Stimulated activated CD8-positive, alpha-beta memory T cell treated with anti-CD3 and anti-CD28 coated beads, Interleukin-2, amount 100 ng/mL, for 48 hours (primary cell): ENCODE measurements around the gene PLXNB2.
A peak's percentile ranks its signal among the peaks of the same experiment; 100 is the strongest.

Experiments used
- DNase-seq, 2 donors: peaks; one replicate each; pipeline ENCODE4 v3.0.0-alpha.2; 2020; ENCODE audit warnings: low read depth in 2 of 2

Gene PLXNB2

GRCh38 chr22:50250555-50251476 is 56.6 kb downstream of the PLXNB2 start, which contains the start of gene HDAC10:
Gene HDAC10, minus strand, starts transcription at chr22:50251265. Its CDS starts 233 bp downstream, at chr22:50251032.
- peak; percentile 79 to 81 for DNase-seq

DNA sequence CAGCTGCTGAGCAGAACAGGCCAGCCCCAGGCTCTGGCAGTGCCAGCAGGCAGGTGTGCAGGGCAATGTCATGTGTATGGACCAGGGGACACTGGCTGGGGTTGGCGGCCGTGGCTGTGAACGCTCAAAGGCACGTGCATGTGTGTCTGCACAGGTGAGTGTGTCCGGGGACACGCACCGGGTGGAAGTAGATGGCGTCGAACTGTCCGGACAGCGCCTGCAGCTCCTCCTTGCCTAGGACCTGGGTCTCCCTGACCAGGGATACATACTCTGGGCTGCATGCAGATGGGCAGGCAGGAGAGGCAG is 57.2 kb downstream of the PLXNB2 start:
- no peak for DNase-seq

DNA sequence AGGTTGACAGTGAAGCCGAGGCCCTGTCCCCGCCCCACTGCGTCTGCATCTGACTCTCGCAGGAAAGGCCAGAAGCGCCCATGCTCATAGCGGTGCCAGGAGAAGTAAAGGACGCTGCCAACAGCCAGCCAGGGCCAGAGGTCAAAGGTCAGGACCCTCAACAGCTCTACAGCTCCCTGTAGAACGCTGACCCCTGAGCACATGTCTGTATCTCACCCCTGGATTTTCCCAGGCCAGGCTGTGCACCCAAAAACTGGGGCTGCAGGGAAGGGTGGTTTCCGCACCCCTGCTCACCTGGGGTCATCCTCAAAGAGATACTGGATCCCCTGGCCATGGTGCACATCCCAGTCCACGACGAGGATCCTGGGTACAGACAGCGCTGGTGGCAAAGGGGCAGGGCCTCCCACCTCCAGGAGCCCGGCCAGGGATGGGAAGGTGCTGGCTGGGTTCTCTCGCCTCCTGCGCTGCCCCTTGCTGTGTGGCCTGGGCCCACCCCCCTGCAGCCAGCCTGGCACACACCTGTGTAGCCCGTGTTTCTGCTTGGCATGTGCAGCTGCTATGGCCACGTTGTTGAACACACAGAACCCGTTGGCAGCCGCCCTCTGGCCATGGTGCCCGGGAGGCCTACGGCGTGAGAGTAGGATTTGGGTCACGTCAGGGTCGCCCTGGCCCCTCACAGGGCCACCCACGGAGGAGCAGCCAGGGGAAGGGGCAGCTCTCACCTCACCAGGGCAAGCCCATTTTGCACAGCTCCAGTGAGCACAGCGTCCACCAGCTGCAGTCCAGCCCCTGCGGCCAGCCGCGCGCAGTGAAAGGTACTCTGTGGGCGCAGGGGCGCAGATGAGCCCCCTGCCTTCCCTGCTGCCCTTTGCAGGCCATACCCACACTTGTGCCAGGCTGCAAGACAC is 57.9 kb downstream of the PLXNB2 start:
- no peak for DNase-seq

- no peak for DNase-seq
Observed at GRCh38 chr22:50248196-50249081, 59.0 kb downstream of the PLXNB2 start.

DNA sequence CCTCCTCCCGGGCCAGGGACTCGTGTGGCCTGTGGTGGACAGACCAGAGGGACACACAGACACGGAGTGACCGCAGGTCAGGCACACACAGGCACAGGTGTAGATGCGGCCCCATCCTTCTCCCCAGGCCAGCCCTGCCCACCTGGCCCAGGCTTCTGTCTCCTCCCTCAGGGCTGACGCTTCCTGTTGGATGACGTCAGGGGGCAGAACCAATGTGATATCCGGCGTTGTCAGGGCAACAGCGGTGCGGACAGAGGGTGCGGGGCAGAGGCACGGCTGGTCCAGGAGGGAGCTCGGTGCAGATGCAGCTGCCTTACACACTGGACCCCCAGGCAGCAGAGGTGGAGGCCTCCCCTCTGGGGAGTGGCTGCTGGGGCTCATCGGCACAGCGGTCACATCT is 59.7 kb downstream of the PLXNB2 start:
- DNase-seq, result no peak

GRCh38 chr22:50246242-50247175 is 60.9 kb downstream of the PLXNB2 start:
- no peak for DNase-seq

DNA sequence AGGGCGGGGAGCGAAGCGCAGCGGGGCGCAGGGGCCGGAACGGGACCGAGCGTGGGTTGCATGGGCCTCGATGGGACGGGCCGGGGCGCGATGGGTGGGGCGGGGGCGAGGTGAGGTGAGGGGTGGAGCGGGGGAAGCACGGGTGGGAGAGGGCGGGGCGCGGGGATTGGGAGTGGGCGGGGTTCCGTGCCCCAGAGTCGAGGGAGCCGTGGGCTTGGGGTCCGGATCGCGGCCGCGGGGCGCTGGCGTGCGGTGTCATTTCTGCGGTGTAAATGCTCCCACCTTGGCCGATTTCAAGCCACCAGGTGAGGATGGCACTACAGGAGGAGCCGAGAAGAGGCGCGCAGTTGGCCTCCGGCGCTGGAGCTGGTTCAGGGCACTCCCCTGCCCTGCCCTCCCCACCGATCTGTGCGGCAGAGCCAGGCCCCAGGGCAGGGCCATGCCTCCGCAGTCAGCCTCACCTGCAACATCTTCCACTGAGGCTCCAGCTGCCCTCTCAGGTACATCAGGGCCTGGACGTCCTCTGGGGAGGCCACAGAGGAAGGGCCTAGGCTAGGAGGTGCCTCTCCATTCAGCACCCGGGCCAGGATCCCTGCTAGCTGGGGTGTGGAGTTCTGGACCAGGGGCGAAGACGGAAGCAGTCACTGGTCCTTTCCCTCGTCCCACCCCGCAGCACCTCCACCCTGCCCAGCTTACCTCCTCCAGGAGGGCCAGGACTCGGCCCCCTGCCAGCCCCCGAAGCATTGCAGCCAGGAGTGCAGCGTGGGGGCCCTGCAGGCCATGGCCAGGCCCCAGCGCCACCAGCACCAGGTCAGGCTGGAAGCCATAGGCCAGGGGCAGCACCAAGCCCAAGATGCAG is 62.0 kb downstream of the PLXNB2 start:
- no peak for DNase-seq

GRCh38 chr22:50244420-50245213 is 62.8 kb downstream of the PLXNB2 start, which contains the start of gene TUBGCP6:
Gene TUBGCP6, minus strand, starts transcription at chr22:50245023. Its CDS starts 564 bp downstream, at chr22:50244459.
- DNase-seq, result peak; percentile 91 to 92

DNA sequence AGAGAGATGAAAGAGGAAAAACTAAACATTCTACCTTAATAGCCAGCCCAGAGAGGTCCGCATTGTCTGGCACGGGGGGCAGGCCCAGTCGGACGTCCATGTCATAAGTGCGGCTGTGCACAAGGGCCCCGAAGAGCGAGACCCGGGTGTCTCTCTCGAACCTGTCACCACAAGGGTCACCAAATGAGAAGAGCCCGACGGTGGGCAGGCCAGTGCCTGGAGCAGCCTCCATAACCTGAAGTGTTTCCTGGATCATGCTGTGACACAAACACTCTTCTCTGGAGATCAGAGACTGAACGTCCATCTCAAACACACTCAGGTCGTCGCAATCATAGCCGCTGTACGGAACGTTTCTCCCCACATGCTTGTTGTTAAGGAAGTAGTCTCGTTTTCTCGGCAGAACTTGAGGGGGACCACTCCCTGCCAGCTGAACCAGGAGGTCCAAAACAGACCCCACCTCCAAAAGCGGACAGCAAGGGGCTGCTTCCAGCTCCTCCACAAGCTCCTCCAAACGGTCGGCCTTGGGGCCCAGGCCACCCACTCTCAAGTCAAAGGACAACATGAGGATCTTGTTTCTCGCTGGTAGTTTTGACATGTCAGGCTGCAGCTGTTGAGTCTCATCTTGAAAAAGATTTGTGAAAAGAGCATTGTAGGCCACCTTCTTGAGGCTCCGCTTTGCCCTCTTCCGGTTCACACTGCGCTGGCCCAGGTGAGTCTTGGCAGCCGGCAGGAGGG is 63.6 kb downstream of the PLXNB2 start:
- DNase-seq, result no peak

- DNase-seq, result no peak
Observed at GRCh38 chr22:50242406-50242949, 65.0 kb downstream of the PLXNB2 start.

DNA sequence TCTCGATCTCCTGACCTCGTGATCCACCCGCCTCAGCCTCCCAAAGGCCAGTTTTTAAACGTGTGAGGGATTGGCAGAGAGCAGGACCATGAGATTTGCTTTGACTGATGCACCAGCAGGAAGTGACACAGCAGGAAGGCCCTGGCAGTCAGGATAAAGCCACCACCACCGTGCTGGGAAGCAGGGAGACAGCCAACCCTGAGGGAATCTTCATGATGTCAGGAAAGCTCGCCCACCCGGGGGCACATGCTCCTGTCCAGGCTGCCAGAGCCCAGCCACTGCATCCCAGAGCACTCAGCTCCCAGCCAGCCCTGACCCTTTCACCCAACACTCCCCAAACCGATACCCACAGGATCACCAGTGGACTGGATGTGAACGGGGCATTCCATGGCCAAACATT is 68.7 kb downstream of the PLXNB2 start:
- DNase-seq, result no peak

- no peak for DNase-seq
Observed at GRCh38 chr22:50236731-50237409, 70.6 kb downstream of the PLXNB2 start.

DNA sequence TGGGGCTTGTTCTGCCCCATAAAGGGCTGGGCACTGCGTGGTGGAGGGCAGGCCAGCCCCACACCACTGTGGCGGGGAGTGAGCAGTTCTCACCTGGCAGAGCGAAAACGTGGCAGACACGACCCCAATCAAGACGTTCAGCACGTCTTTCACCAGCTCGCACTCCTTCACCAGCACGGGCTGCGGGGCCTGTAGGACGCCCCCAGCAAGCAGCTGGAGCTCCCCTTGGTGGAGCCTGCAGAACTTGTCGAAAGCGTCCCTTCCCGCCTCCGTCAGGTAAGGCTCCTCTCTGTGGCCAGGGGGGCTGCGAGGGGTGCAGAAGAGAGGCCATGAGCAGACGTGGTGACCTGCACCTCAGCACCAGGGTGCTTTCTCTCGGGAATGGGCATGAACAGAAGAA is 74.2 kb downstream of the PLXNB2 start:
- DNase-seq, result no peak

- no peak for DNase-seq
Observed at GRCh38 chr22:50232481-50233151, 74.8 kb downstream of the PLXNB2 start.

GRCh38 chr22:50229370-50229769 is 78.1 kb downstream of the PLXNB2 start:
- DNase-seq, result no peak

DNA sequence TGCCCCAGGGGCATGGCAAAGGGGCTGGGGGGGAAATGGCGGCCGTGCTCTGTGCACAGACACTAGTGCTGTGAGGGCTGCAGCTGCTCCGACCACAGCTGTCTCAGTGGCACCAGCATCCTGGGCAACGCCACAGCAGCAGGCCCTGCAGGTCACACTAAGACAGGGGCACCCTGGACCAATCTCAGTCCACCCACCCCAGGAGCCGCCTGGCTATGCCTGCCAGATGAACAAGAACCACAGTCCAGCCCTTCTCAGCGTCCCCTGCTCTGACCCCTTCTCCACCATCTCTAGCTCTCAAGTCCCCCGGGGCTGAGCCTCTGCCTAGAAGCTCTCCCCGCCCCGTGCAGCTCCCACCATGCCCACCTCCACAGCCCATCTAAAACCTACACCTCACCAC is 79.1 kb downstream of the PLXNB2 start:
- no peak for DNase-seq
